NT2/D1 (cell line): ENCODE measurements around the gene FSTL4.

Source experiments
- YY1 ChIP-seq: IDR thresholded peaks from 2 replicates; pipeline ENCODE4 v1.6.1; 2011; ENCODE audit not compliant: insufficient read length, insufficient read depth
- ZNF274 ChIP-seq: IDR thresholded peaks from 2 replicates; pipeline ENCODE4 v1.6.1; 2011; ENCODE audit warnings: mild to moderate bottlenecking, low read depth, low read length

- TF ChIP-seq ZNF274 (no peak), YY1 (no peak)
Measured at GRCh38 chr5:133286483-133286882, 325.9 kb downstream of the FSTL4 start.
